ENCODE measurements around the gene SCFD2.
"Not testable (repeated sequence)": the region's sequence is repeated elsewhere in the genome, so short reads cannot be mapped to it uniquely, and the experiment has no call there.

SCFD2 gene

GRCh38 chr4:53152467-53152866 is 213.4 kb downstream of the SCFD2 start:
- Histone ChIP-seq H3K36me3 (ENCODE audit: control insufficient read depth, low read depth, low read length) (no peaks in the 10 kb centered on the region), H3K27ac (ENCODE audit: low read length) (no peak overlapping the region), H3K9me3 (ENCODE audit: control insufficient read depth, low read depth, low read length) (no peaks in the 10 kb centered on the region), H3K27me3 (ENCODE audit: control insufficient read depth, insufficient read depth, low read length) (no peaks in the 10 kb centered on the region), H3K4me3 (ENCODE audit: low read length) (no peak overlapping the region), H3K4me1 (ENCODE audit: control insufficient read depth, low read depth, low read length) (no peaks in the 10 kb centered on the region), H3K9ac (ENCODE audit: low read length) (no peak overlapping the region)

GRCh38 chr4:53151489-53151788 is 214.4 kb downstream of the SCFD2 start:
- Histone ChIP-seq H3K27ac (ENCODE audit: low read length) (no peak overlapping the region), H3K9ac (ENCODE audit: low read length) (no peak overlapping the region), H3K27me3 (ENCODE audit: control insufficient read depth, insufficient read depth, low read length) (no peaks in the 10 kb centered on the region), H3K9me3 (ENCODE audit: control insufficient read depth, low read depth, low read length) (no peaks in the 10 kb centered on the region), H3K4me1 (ENCODE audit: control insufficient read depth, low read depth, low read length) (no peaks in the 10 kb centered on the region), H3K36me3 (ENCODE audit: control insufficient read depth, low read depth, low read length) (no peaks in the 10 kb centered on the region), H3K4me3 (ENCODE audit: low read length) (no peak overlapping the region)

- Histone ChIP-seq H3K27ac (ENCODE audit: low read length) (no peak overlapping the region), H3K4me3 (ENCODE audit: low read length) (no peak overlapping the region), H3K4me1 (ENCODE audit: control insufficient read depth, low read depth, low read length) (no peaks in the 10 kb centered on the region), H3K27me3 (ENCODE audit: control insufficient read depth, insufficient read depth, low read length) (no peaks in the 10 kb centered on the region), H3K9ac (ENCODE audit: low read length) (no peak overlapping the region), H3K9me3 (ENCODE audit: control insufficient read depth, low read depth, low read length) (no peaks in the 10 kb centered on the region), H3K36me3 (ENCODE audit: control insufficient read depth, low read depth, low read length) (no peaks in the 10 kb centered on the region)
These were observed 215.0 kb downstream of the SCFD2 start for GRCh38 chr4:53150631-53151488.

- H3K9me3 ChIP-seq (ENCODE audit: control insufficient read depth, low read depth, low read length) = no peaks in the 10 kb centered on the region
- no peak overlapping the region for H3K9ac ChIP-seq (ENCODE audit: low read length)
- H3K4me1 ChIP-seq (ENCODE audit: control insufficient read depth, low read depth, low read length) = no peaks in the 10 kb centered on the region
- no peak overlapping the region for H3K4me3 ChIP-seq (ENCODE audit: low read length)
- H3K27me3 ChIP-seq (ENCODE audit: control insufficient read depth, insufficient read depth, low read length) = no peaks in the 10 kb centered on the region
- no peak overlapping the region for H3K27ac ChIP-seq (ENCODE audit: low read length)
- no peaks in the 10 kb centered on the region for H3K36me3 ChIP-seq (ENCODE audit: control insufficient read depth, low read depth, low read length)
These were observed 218.2 kb downstream of the SCFD2 start for GRCh38 chr4:53147711-53148110.

GRCh38 chr4:53147197-53147596 is 218.7 kb downstream of the SCFD2 start:
- H3K4me1 ChIP-seq (ENCODE audit: control insufficient read depth, low read depth, low read length) = no peaks in the 10 kb centered on the region
- H3K27me3 ChIP-seq (ENCODE audit: control insufficient read depth, insufficient read depth, low read length) = no peaks in the 10 kb centered on the region
- no peak overlapping the region for H3K4me3 ChIP-seq (ENCODE audit: low read length)
- H3K36me3 ChIP-seq (ENCODE audit: control insufficient read depth, low read depth, low read length) = no peaks in the 10 kb centered on the region
- H3K27ac ChIP-seq (ENCODE audit: low read length) = no peak overlapping the region
- H3K9me3 ChIP-seq (ENCODE audit: control insufficient read depth, low read depth, low read length) = no peaks in the 10 kb centered on the region
- no peak overlapping the region for H3K9ac ChIP-seq (ENCODE audit: low read length)

- no peaks in the 10 kb centered on the region for H3K9me3 ChIP-seq (ENCODE audit: control insufficient read depth, low read depth, low read length)
- H3K36me3 ChIP-seq (ENCODE audit: control insufficient read depth, low read depth, low read length) = no peaks in the 10 kb centered on the region
- H3K9ac ChIP-seq (ENCODE audit: low read length) = no peak overlapping the region
- H3K27ac ChIP-seq (ENCODE audit: low read length) = no peak overlapping the region
- no peak overlapping the region for H3K4me3 ChIP-seq (ENCODE audit: low read length)
- H3K27me3 ChIP-seq (ENCODE audit: control insufficient read depth, insufficient read depth, low read length) = no peaks in the 10 kb centered on the region
- no peaks in the 10 kb centered on the region for H3K4me1 ChIP-seq (ENCODE audit: control insufficient read depth, low read depth, low read length)
These were observed 224.6 kb downstream of the SCFD2 start for GRCh38 chr4:53141308-53141707.

GRCh38 chr4:53139256-53139655 is 226.6 kb downstream of the SCFD2 start:
- H3K9ac ChIP-seq (ENCODE audit: low read length); H3K9me3 ChIP-seq (ENCODE audit: control insufficient read depth, low read depth, low read length); H3K36me3 ChIP-seq (ENCODE audit: control insufficient read depth, low read depth, low read length); H3K27ac ChIP-seq (ENCODE audit: low read length); H3K4me1 ChIP-seq (ENCODE audit: control insufficient read depth, low read depth, low read length); H3K27me3 ChIP-seq (ENCODE audit: control insufficient read depth, insufficient read depth, low read length); H3K4me3 ChIP-seq (ENCODE audit: low read length): not testable (repeated sequence)

- Histone ChIP-seq H3K4me3 (ENCODE audit: low read length) (no peak overlapping the region), H3K9me3 (ENCODE audit: control insufficient read depth, low read depth, low read length) (no peaks in the 10 kb centered on the region), H3K4me1 (ENCODE audit: control insufficient read depth, low read depth, low read length) (no peaks in the 10 kb centered on the region), H3K27me3 (ENCODE audit: control insufficient read depth, insufficient read depth, low read length) (no peaks in the 10 kb centered on the region), H3K36me3 (ENCODE audit: control insufficient read depth, low read depth, low read length) (no peaks in the 10 kb centered on the region), H3K27ac (ENCODE audit: low read length) (no peak overlapping the region), H3K9ac (ENCODE audit: low read length) (no peak overlapping the region)
These were observed 228.4 kb downstream of the SCFD2 start for GRCh38 chr4:53137468-53137867.

GRCh38 chr4:53136954-53137353 is 228.9 kb downstream of the SCFD2 start:
- H3K9ac ChIP-seq (ENCODE audit: low read length) = no peak overlapping the region
- no peak overlapping the region for H3K4me3 ChIP-seq (ENCODE audit: low read length)
- H3K27ac ChIP-seq (ENCODE audit: low read length) = no peak overlapping the region
- no peaks in the 10 kb centered on the region for H3K36me3 ChIP-seq (ENCODE audit: control insufficient read depth, low read depth, low read length)
- H3K9me3 ChIP-seq (ENCODE audit: control insufficient read depth, low read depth, low read length) = no peaks in the 10 kb centered on the region
- no peaks in the 10 kb centered on the region for H3K27me3 ChIP-seq (ENCODE audit: control insufficient read depth, insufficient read depth, low read length)
- no peaks in the 10 kb centered on the region for H3K4me1 ChIP-seq (ENCODE audit: control insufficient read depth, low read depth, low read length)

- H3K4me1 ChIP-seq (ENCODE audit: control insufficient read depth, low read depth, low read length) = no peaks in the 10 kb centered on the region
- H3K36me3 ChIP-seq (ENCODE audit: control insufficient read depth, low read depth, low read length) = no peaks in the 10 kb centered on the region
- H3K9me3 ChIP-seq (ENCODE audit: control insufficient read depth, low read depth, low read length) = no peaks in the 10 kb centered on the region
- no peak overlapping the region for H3K27ac ChIP-seq (ENCODE audit: low read length)
- no peak overlapping the region for H3K4me3 ChIP-seq (ENCODE audit: low read length)
- H3K27me3 ChIP-seq (ENCODE audit: control insufficient read depth, insufficient read depth, low read length) = no peaks in the 10 kb centered on the region
- H3K9ac ChIP-seq (ENCODE audit: low read length) = no peak overlapping the region
These were observed 233.5 kb downstream of the SCFD2 start for GRCh38 chr4:53132132-53132891.

GRCh38 chr4:53131562-53131925 is 234.3 kb downstream of the SCFD2 start:
- Histone ChIP-seq H3K27ac (ENCODE audit: low read length) (no peak overlapping the region), H3K9ac (ENCODE audit: low read length) (no peak overlapping the region), H3K4me1 (ENCODE audit: control insufficient read depth, low read depth, low read length) (no peaks in the 10 kb centered on the region), H3K27me3 (ENCODE audit: control insufficient read depth, insufficient read depth, low read length) (no peaks in the 10 kb centered on the region), H3K9me3 (ENCODE audit: control insufficient read depth, low read depth, low read length) (no peaks in the 10 kb centered on the region), H3K4me3 (ENCODE audit: low read length) (no peak overlapping the region), H3K36me3 (ENCODE audit: control insufficient read depth, low read depth, low read length) (no peaks in the 10 kb centered on the region)
